NCI-H1436 treated with DMSO at 0.1 percent for 48 hours (cell line): Measurements from ENCODE around the gene MYO1F.
"Not testable (repeated sequence)": the region's sequence is repeated elsewhere in the genome, so short reads cannot be mapped to it uniquely, and the experiment has no call there.

Experiments
- DNase-seq: peaks from one replicate; lab custom pipeline; 2025; lab: John Stamatoyannopoulos, UW

MYO1F gene

DNA sequence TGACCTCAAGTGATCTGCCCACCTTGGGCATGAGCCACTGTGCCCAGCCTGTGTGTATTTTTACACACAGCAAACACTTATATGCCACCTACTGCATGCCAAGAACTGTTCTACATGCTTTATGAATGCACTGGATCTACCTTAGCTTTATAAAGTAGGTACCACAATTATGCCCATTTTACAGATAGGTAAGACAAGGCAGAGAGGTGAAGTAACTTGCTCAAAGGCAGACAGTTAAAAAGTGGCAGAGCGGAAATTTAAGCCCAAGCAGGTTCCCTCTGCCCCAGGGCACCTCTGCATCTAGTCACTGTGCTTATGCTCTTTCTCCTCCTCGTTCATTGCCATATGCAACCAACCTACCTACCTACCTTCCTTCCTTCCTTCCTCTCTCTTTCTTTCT, 22.8 kb upstream of the MYO1F start:
- no peak for DNase-seq

DNA sequence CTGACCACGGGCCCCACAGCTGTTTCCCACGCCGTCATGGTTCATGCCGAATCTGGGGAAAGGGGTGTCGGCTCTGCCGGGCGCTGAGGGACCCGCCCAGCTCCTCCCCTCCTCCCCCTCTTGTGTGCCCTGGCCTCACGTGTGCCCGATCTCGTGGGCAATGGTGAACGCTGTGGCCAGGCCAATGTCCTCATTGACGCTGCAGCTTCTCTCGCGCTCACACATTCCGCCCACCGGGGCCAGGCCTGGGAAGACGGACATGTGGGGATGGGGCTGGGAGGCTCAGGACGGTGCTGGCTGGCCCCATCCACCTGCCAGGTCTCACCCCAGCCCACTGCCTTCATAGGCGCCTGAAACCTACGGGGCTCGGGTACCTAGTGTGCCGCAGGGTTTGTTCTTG, 18.9 kb upstream of the MYO1F start:
- no peak for DNase-seq

- DNase-seq = no peak
Observed at GRCh38 chr19:8595651-8596050, 18.4 kb upstream of the MYO1F start.

GRCh38 chr19:8593931-8594330, 16.7 kb upstream of the MYO1F start:
- no peak for DNase-seq

DNA sequence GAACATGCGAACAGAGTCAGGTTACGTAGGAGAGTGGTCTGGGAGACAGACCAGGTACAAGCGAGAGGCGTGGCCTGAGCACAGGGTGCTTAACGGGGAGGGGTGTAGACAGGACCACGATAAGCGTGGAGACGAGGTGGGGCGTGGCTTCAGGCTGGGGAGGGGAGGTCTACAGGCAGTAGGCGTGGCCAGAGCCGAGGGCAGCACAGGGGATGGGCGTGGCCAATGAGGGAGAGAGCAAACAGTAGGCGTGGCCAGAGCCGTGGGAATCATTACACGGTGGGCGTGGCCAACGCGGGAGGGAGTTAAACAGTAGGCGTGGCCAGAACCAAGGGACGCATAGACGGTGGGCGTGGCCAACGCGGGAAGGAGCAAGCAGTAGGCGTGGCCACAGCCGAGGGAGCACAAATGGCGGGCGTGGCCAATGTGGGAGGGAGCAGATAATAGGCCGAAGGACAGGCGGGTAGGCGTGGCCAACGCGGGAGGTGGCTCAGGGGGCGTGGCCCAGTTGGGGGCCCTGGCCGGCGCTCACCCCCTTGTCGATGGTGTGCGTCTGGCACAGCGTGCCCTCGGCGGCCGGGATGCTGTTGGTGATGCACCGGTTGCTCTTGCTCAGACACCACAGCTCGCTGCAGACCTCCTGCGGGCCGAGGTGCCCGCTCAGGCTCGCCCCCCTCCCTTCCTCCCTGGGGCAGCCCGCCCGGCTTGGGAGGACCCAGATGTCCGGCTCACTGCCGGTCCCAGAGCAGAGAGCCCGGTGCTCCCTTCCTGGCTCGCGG, 15.2 kb upstream of the MYO1F start:
- no peak for DNase-seq

DNA sequence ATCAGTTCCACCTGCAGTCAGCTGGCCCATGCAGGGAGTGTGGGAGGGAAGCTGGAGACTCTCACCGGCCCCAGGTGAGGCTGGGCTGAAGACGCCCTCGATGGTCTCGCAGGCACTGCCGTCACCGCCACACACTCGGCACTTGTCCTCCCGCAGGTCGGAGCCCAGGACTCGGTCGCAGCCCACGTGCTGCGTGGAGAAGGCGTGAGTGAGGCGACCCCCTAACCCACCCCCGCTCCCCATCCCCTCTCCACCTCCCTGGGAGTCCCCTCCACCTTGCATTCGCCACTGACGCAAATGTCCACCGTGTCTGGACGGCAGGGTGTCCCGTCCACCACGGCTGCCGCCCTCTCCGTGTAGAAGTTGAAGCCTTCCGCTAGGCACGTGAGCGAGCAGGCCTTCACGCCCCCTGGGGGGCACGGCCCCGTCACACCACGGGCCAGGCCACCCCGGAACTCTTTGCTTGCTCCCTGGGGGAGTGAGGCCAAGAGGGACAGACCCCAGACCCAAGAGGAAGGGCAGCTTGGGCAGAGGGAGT, 12.0 kb upstream of the MYO1F start:
- DNase-seq = no peak

- no peak for DNase-seq
Observed at GRCh38 chr19:8585894-8586750, 8.9 kb upstream of the MYO1F start.

DNA sequence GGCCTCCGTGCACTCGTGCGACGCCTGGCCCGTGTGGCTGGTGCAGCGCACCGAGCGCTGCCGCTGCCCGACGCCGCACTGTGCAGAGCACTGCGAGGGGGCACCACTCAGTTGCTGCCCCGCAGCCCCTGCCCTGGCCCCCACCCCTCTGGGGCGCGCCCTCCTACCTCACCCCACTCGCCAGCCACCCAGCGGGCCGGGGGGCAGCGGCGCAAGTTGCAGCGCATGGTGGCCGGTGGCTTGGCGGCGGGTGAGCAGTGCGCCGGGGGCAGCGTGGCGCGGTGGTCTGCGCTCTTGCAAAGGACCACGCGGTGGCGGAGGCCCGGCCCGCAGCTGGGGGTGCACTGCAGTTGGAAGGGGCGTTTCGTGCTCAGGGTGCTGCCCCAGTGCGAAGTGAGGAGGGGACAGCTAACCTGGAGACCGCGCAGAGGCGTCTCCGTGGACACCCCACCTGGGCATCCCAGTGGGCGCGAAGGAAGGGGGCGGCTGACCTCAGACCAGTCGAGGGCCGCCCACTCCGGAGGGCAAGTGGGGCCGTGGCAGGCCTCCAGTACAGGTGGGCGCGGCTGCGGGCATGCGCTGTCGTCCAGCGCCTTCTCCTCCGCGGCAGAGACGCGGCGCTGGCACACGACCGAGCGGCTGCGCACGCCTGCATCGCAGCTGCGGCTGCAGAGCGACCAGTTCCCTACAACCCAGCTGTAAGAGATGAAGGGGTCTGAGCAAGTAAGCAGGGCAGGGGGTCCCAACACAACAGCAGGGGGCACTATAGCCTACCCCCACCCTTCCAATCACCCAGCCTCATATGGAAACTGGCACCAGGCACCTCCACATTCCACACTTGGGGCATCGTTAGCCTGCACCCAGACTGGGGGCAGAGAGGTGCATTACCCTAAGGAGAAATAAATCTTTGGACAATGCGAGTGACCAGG, 8.0 kb upstream of the MYO1F start:
- DNase-seq = no peak

DNA sequence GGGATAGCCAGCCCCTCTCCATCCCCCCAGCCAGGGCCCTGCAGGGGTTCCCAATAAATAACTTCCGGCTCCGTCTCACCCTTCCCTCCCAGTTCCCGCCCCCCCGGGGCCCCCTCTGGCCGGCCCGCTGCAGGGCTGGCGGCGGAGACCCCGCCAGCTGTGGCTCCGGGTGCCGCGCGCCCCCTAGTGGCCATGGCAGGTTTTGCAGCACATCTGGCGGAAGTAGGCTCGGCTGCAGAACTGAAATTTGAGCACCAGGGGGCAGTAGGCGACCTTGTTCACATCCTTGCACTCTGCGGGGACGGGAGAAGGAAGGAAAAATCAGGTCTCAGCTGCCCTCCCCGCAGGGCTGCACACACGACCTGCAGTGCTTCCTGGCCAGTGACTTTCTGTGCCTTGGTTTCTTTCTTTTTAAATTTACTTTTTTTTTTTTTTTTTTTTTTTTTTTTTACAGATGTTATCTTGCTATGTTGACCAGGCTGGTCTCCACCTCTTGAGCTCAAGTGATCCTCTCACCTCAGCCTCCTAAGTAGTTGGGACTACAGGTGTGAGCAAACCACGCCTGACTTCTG, 3.6 kb upstream of the MYO1F start:
- DNase-seq = no peak

GRCh38 chr19:8578642-8579265, 1.5 kb upstream of the MYO1F start:
- no peak for DNase-seq

GRCh38 chr19:8577741-8578140, 499 bp upstream of the MYO1F start:
- no peak for DNase-seq

- DNase-seq = no peak
Observed at GRCh38 chr19:8576273-8576993, 809 bp downstream of the MYO1F start.

- DNase-seq = no peak
Observed at GRCh38 chr19:8575467-8575997, 1.7 kb downstream of the MYO1F start.

DNA sequence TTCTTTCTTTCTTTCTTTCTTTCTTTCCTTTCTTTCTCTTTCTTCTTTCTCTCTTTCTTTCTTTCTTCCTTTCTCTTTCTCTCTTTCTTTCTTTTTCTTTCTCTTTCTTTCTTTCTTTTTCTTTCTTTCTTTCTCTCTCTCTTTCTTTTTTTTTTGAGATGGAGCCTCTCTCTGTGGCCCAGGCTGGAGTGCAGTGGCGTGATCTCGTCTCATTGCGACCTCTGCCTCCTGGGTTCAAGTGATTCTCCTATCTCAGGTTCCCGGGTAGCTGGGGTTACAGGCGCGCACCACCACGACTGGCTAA, 2.7 kb downstream of the MYO1F start:
- DNase-seq = not testable (repeated sequence)

DNA sequence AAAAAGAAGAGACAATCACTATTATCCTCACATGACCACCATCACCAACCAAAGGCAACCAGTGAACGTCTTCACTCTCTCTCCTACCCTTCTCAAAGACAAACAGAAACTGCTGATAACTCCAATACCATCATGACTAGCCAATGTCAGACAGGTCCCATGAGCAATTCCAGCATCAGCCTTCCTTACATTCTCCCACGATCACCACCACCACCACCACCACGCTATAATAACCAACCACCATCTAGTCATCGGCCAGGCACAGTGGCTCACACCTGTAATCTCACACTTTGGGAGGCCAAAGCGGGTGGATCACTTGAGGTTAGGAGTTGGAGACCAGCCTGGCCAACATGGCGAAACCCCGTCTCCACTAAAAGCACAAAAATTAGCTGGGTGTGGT, 3.9 kb downstream of the MYO1F start:
- no peak for DNase-seq

- no peak for DNase-seq
Observed at GRCh38 chr19:8571006-8571411, 6.2 kb downstream of the MYO1F start.

DNA sequence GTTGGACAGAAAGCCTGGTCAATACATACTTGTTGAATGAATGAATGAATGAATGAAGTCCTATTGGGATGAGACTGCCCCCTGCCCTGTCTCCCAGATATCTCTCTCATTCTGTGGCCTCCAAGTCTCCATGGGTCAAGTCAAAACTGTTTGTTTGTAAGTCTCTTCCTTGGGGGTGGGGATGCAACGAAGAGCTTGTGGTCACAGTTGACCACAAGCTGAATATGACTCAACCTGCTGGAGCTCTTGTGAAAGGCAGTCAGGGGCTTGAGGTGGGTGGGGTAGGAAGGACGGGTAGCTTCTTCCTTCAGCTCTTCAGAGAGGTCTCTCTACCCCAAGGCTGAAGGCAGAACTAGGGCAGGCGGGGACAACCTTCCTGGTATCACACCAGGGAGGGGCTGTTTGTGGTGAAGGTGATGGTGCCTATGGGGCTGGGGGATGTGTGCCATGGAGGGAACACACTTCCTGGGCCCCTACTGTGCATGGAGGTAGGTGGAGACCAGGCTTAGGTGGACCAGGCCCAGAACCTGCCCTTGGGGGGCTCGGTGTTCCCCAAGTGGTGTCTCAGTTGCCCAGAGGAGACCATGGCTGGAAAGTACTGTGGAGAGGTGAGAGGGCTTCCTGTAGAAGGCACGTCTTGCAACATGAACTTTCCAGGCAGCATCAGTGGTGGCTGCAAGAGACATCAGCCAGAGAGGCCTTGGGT, 8.0 kb downstream of the MYO1F start:
- no peak for DNase-seq

DNA sequence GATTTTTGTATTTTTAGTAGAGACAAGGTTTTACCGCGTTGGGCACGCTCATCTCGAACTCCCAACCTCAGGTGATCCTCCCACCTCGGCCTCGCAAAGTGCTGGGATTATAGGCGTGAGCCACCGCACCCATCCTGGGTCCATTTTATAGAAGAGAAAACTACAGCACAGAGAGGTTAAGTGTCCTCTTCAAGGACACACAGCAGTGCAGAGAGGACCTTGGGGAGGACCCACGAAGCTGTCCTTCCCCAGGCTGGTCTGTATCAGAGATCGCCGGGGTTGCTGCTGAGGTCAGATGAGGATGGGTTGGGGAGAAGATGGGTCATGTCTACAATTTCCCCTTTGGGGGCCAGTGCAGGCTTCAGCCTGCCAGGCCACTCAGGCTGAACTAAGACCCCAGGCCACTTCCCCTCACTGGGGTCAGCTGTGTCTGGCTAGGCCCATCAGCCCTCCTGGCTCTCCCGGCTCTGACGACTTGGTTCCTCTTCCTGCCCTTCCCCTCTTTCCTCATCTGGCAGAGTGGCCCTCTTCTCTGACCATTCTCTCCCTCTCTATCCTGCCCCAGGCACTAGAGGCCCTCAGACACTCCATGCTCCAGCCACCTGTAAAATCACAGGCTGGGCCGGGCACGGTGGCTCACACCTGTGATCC, 9.6 kb downstream of the MYO1F start:
- no peak for DNase-seq

DNA sequence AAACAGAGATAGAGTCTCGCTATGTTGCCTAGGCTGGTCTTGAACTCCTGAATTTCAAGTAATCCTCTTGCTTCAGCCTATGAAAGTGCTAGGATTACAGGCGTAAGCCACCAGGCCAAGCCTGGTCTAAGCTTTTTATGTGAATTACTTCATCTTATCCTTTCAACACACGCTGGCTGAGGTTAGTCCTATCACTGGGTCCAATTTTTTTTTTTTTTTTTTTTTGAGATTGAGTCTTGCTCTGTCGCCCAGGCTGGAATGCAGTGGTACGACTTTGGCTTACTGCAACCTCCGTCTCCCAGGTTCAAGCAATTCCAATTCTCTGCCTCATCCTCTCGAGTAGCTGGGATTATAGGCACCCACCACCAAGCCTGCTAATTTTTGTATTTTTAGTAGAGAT, 10.4 kb downstream of the MYO1F start:
- no peak for DNase-seq
